Prostate gland (tissue), 2 donors: Measurements from ENCODE around the gene DAPK1. TPM values are rescaled to one million over a fixed set of nuclear protein-coding genes. Genes with fewer than 3 reads are reported as not detected.

ENCODE experiments used
- DNase-seq: peaks from one replicate; pipeline ENCODE4 v3.0.0-alpha.2; 2019; ENCODE audit warnings: low spot score
- H3K27ac ChIP-seq, 2 donors: fragments of 200-600 bp; sonication (generic); 2 replicates each; pipeline ENCODE4 v1.5.1; 2017 to 2019
- H3K27me3 ChIP-seq: fragments of 200-600 bp; sonication (generic); replicated peaks from 2 replicates; pipeline ENCODE4 v1.5.1; 2019; ENCODE audit not compliant: insufficient read depth
- H3K36me3 ChIP-seq, 2 donors: fragments of 200-600 bp; sonication (generic); 1 replicate in 1 of 2; 2 replicates in 1 of 2; pipeline versions ENCODE4 v1.5.1 to v1.8.1; 2017 to 2019
- H3K4me1 ChIP-seq: fragments of 200-600 bp; sonication (generic); replicated peaks from 2 replicates; pipeline ENCODE4 v1.5.1; 2019
- H3K4me3 ChIP-seq, 2 donors: fragments of 200-600 bp; sonication (generic); 2 replicates each; pipeline ENCODE4 v1.5.1; 2017 to 2019
- H3K9me3 ChIP-seq: fragments of 200-600 bp; sonication (generic); 2 replicates; pipeline ENCODE4 v1.5.1; 2017
- POLR2A ChIP-seq: fragments of 450-650 bp; IDR thresholded peaks from one replicate; pipeline ENCODE4 v1.6.1; 2016; ENCODE audit warnings: antibody characterized with exemption, mild to moderate bottlenecking
- POLR2AphosphoS5 ChIP-seq: sonication (generic); formaldehyde crosslinking; IDR thresholded peaks from one replicate; pipeline ENCODE4 v1.6.1; 2017; ENCODE audit warnings: antibody characterized with exemption
- WGBS: methylation state at CpG from one replicate; pipeline ENCODE4 v1.1.5; 2018; 5-methylcytosine and 5-hydroxymethylcytosine counted together
- intact Hi-C: fragments of 100-400 bp; cut with DNase I; formaldehyde crosslinking; loops from one replicate; pipeline ENCODE4 v1.14.2; 2022
- total RNA-seq, 2 donors: library from RNA; depleted of rRNA; stranded (reverse); fragments of >200 nt; gene quantifications; one replicate each; pipeline ENCODE4 v1.1.0, GENCODE V29; 2016
- TF ChIP-seq, protein P1 (sequence below), 4 experiments: fragments of 200-600 bp in 2 of 4; fragments of 450-650 bp in 2 of 4; sonication (generic) in 2 of 4; IDR thresholded peaks; 1 replicate in 3 of 4; 2 replicates in 1 of 4; pipeline ENCODE4 v1.5.1; 2016 to 2019; ENCODE audit warnings: antibody characterized with exemption in 4 of 4, mild to moderate bottlenecking in 2 of 4, moderate library complexity in 2 of 4

The DAPK1 gene
- total RNA-seq, 2 donors from 2014 or later, result 13.9 to 39.1 TPM

DNA sequence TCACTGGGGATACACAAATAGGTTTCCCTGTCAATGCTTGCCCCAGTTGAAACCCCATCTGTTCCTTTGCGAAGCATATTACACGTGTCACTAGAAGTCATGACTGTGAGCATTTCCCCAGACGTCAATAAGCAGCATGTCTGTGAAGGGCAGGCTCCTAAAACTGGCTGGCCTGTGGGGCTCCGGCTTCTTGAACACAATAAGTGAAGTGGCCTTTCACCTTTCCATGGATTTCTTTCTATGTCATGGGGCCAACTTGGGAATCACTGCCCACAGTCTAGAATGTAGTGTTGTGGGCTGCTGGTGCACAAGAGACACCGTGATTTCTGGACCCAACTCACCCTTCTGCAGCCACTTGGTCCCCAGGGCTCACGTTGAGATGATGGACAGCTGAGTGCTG, 167.8 kb downstream of the DAPK1 start:
- 90% methylated on average over 6 of the region's 6 CpGs for whole genome bisulfite sequencing
- H3K27me3 ChIP-seq, result no peaks in the 10 kb centered on the region
- intact Hi-C loops, result no loop called here

DNA sequence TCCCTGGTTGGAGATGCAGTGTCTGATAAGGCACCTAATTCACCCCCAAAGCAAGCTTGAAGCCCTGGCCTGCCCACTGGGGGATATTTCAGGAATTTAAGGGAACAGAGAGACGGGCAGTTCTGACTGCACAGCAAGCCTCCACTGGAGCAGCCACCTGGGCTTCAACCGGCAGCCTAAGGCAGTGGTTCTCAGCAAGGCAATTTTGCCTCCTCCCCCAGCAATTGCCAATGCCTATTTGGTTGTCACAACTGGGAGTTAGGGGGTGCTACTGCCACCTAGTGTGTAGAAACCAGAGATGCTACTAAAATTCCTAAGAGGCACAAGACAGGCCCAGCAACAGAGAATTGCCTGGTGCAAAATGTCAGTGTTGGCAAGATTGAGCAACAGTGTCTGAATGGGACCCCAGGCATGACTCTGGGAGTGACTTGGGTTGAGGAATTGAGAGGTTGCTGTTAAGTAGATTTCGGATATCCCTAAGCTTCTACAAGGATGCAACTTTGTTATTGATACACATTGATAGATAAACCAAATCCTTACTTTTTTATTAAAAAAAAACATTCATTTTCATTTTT, 169.6 kb downstream of the DAPK1 start:
- intact Hi-C loops, result no loop called here

More for the DNA sequence above, 167.8 kb downstream of the DAPK1 start:
- Histone ChIP-seq H3K36me3 (no peaks in the 10 kb centered on the region), H3K27ac (no peak overlapping the region), H3K9me3 (no peaks in the 10 kb centered on the region), H3K4me3 (no peak overlapping the region), H3K4me1 (no peaks in the 10 kb centered on the region)
- TF ChIP-seq POLR2A, result no peak
- TF ChIP-seq, protein P1, sequence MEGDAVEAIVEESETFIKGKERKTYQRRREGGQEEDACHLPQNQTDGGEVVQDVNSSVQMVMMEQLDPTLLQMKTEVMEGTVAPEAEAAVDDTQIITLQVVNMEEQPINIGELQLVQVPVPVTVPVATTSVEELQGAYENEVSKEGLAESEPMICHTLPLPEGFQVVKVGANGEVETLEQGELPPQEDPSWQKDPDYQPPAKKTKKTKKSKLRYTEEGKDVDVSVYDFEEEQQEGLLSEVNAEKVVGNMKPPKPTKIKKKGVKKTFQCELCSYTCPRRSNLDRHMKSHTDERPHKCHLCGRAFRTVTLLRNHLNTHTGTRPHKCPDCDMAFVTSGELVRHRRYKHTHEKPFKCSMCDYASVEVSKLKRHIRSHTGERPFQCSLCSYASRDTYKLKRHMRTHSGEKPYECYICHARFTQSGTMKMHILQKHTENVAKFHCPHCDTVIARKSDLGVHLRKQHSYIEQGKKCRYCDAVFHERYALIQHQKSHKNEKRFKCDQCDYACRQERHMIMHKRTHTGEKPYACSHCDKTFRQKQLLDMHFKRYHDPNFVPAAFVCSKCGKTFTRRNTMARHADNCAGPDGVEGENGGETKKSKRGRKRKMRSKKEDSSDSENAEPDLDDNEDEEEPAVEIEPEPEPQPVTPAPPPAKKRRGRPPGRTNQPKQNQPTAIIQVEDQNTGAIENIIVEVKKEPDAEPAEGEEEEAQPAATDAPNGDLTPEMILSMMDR (IDR thresholded peaks at IDR 0.05), result no peak
- no peak for TF ChIP-seq POLR2AphosphoS5
- DNase-seq, result no peak

DNA sequence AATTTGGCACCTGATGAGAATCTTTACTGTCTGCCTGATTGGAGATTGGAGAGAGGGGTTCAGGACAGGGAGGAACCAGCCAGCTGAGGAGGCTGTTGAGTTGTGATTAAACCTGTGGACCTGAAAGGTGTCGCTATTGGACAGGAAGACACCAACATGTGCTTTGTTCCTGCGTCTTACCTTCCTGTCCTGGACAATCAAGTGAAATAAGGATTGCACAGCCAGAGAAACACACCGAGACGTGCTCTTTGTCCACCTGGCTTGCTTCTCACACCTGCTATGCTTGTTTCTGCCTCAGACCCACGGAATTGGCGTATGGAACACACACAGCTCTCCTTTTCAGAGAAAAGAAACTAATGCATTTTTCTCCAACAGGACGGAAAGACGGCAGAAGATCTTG, 170.6 kb downstream of the DAPK1 start:
- Histone ChIP-seq H3K4me1 (no peaks in the 10 kb centered on the region), H3K36me3 (no peaks in the 10 kb centered on the region), H3K27ac (no peak overlapping the region), H3K9me3 (no peaks in the 10 kb centered on the region), H3K4me3 (no peak overlapping the region), H3K27me3 (no peaks in the 10 kb centered on the region)
- WGBS, result 95% methylated on average over 8 of the region's 8 CpGs
- intact Hi-C loops, result no loop called here
- DNase-seq, result no peak
- TF ChIP-seq POLR2AphosphoS5 (no peak), POLR2A (no peak)
- TF ChIP-seq, protein P1 (IDR thresholded peaks at IDR 0.05), result no peak

More for the DNA sequence above, 169.6 kb downstream of the DAPK1 start:
- 77% methylated on average over 3 of the region's 3 CpGs for WGBS
- TF ChIP-seq POLR2AphosphoS5, result no peak
- TF ChIP-seq, protein P1 (IDR thresholded peaks at IDR 0.05), result peak in 1 of 4 experiments; percentile 15
- Histone ChIP-seq H3K27me3 (no peaks in the 10 kb centered on the region), H3K27ac (no peak overlapping the region), H3K9me3 (no peaks in the 10 kb centered on the region), H3K36me3 (no peaks in the 10 kb centered on the region), H3K4me3 (no peak overlapping the region), H3K4me1 (no peaks in the 10 kb centered on the region)
- no peak for DNase-seq

DNA sequence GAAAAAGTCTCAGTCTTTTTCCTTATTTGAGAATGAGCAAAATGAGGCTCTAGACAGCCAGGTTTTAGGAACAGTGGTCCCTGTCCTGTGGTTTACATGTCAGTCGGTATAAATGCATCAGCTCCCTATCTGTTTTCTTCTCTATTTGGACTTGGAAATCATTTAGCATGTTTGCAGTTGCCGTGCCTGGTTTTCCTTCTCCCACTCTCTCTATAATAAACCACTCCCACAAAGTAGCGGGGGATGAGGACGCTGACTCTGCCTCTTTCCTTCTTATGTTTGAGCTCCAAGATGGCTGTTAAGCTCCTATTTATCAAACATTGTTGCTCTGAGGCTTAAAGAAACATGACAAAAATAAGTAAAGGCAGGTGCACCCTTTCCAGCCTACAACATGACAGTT, 171.1 kb downstream of the DAPK1 start:
- H3K36me3 ChIP-seq, result no peaks in the 10 kb centered on the region
- intact Hi-C loops, result no loop called here
- no peak overlapping the region for H3K27ac ChIP-seq
- 92% methylated on average over 4 of the region's 4 CpGs for WGBS
- H3K4me3 ChIP-seq, result no peak overlapping the region
- no peak for TF ChIP-seq POLR2AphosphoS5
- TF ChIP-seq POLR2A, result no peak
- TF ChIP-seq, protein P1 (IDR thresholded peaks at IDR 0.05), result no peak
- no peak for DNase-seq
- H3K4me1 ChIP-seq, result no peaks in the 10 kb centered on the region
- H3K9me3 ChIP-seq, result no peaks in the 10 kb centered on the region
- no peaks in the 10 kb centered on the region for H3K27me3 ChIP-seq

DNA sequence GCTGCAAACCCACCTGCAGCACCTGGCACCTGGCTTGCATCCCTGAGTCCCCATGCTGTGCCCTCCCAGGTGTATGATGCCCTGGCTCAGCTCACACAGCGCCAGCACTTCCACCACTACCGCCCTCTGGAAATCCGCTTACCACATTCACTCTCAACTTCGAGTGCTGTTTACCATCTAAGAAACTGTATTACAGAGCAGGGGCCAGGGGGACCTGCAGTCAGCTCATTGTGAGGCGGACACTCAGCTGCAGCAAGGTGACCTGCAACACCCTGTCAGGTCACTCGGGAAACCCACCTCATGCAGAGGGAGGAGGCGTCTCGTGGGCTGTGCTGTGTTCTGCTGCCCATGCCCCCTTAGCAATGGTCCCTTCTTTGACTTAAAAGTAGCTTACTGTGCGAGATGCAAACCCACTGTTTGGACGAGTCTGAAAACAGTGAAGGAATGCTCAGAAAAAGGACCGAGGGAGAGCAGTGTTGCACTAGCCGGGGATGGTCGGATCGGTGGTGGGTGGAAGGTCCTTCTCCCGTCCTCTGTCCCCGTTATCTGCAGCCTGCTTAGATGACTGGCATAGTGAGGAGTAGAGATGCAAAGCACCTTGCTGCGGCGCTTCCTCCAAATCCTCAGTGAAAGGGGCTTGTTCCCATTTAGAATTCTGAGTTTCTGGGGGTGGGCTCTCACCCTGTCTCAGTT, 173.1 kb downstream of the DAPK1 start:
- intact Hi-C loops, result no loop called here
- Histone ChIP-seq H3K27me3 (no peaks in the 10 kb centered on the region), H3K4me1 (no peaks in the 10 kb centered on the region), H3K4me3 (no peak overlapping the region), H3K27ac (no peak overlapping the region), H3K36me3 (no peaks in the 10 kb centered on the region), H3K9me3 (no peaks in the 10 kb centered on the region)
- DNase-seq, result no peak
- 93% methylated on average over 18 of the region's 18 CpGs for WGBS
- TF ChIP-seq POLR2AphosphoS5, result no peak
- TF ChIP-seq POLR2A, result no peak
- TF ChIP-seq, protein P1 (IDR thresholded peaks at IDR 0.05), result no peak
